Activated CD4-positive, alpha-beta T cell treated with anti-CD3 and anti-CD28 coated beads for 48 hours (primary cell): ENCODE measurements around the gene CRIP1.

Experiments used
- DNase-seq: peaks from one replicate; pipeline ENCODE4 v3.0.0-alpha.2; 2020

The CRIP1 gene

GRCh38 chr14:105452963-105453362 is 33.7 kb upstream of the CRIP1 start:
- no peak for DNase-seq

- no peak for DNase-seq
Observed at GRCh38 chr14:105453847-105454246, 32.8 kb upstream of the CRIP1 start.

- DNase-seq = no peak
Observed at GRCh38 chr14:105455086-105455640, 31.5 kb upstream of the CRIP1 start.

- DNase-seq = no peak
Observed at GRCh38 chr14:105455766-105456660, 30.7 kb upstream of the CRIP1 start.

GRCh38 chr14:105456736-105457617 is 29.7 kb upstream of the CRIP1 start:
- no peak for DNase-seq

GRCh38 chr14:105458010-105458409 is 28.7 kb upstream of the CRIP1 start:
- DNase-seq = no peak

GRCh38 chr14:105458571-105458970 is 28.1 kb upstream of the CRIP1 start:
- DNase-seq = no peak

- no peak for DNase-seq
Observed at GRCh38 chr14:105460116-105460515, 26.6 kb upstream of the CRIP1 start.

GRCh38 chr14:105460616-105461015 is 26.1 kb upstream of the CRIP1 start:
- no peak for DNase-seq

GRCh38 chr14:105461903-105462302 is 24.8 kb upstream of the CRIP1 start:
- no peak for DNase-seq

GRCh38 chr14:105464501-105464900 is 22.2 kb upstream of the CRIP1 start:
- no peak for DNase-seq

- DNase-seq = no peak
Observed at GRCh38 chr14:105465209-105466031, 21.3 kb upstream of the CRIP1 start.

GRCh38 chr14:105466531-105467248 is 20.0 kb upstream of the CRIP1 start:
- DNase-seq = no peak

- no peak for DNase-seq
Observed at GRCh38 chr14:105467249-105467941, 19.3 kb upstream of the CRIP1 start.

- no peak for DNase-seq
Observed at GRCh38 chr14:105467942-105468471, 18.7 kb upstream of the CRIP1 start.

GRCh38 chr14:105468621-105469241 is 18.0 kb upstream of the CRIP1 start:
- no peak for DNase-seq

GRCh38 chr14:105469456-105470349 is 17.0 kb upstream of the CRIP1 start:
- no peak for DNase-seq

- DNase-seq = no peak
Observed at GRCh38 chr14:105470350-105471296, 16.1 kb upstream of the CRIP1 start.
